Stomach (tissue), 4 donors: Measurements from ENCODE around the gene KCNN3.

Experiments
- EP300 ChIP-seq: sonication (generic); formaldehyde crosslinking; IDR thresholded peaks from one replicate; pipeline ENCODE4 v1.6.1; 2017; ENCODE audit warnings: antibody characterized with exemption
- POLR2AphosphoS5 ChIP-seq, 3 donors: sonication (generic); formaldehyde crosslinking; IDR thresholded peaks; one replicate each; pipeline ENCODE4 v1.6.1; 2016; ENCODE audit warnings: antibody characterized with exemption in 3 of 3
- TF ChIP-seq, protein P1 (sequence below), 7 experiments: fragments of 450-650 bp in 4 of 7; fragments of 200-600 bp in 3 of 7; sonication (generic) in 3 of 7; IDR thresholded peaks; one replicate each; pipeline ENCODE4 v1.5.1; 2016 to 2019; ENCODE audit warnings: antibody characterized with exemption in 7 of 7, control low read depth in 2 of 7, mild to moderate bottlenecking in 1 of 7

DNA sequence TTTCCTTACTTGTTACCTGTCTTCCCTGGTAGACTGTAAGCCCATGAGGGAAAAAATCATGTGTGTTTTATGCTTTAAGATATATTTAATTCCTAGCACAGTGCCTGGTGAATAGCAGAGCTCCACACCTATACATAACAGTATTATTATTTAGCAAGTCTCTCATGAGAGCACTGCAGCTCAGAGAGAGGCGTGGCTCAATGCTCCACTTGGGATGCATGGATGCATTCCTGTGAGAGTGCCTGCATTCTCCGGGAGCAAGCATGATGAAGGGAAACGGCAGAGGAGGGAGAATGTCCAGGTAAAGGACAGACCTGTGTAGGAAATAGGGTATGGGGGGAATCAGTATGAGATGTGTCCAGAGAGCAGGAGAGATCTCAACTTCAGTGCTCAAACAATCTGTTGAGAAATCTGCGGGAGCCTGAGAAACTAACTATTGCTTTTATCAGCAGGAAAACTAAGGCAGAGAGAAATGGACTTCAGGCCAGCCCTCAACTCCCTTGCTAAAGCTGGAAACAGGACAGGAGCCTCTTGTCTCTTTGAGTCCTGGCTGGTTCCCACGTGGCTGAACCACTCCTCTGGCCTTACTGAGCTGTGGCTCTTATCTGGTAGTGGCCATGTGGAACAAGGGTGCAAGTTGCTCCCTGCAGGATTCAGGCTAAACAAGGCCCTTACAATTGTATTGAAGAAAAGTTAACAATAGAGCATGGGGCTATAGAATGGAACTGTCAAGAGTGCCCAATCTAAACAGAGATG is 113.1 kb downstream of the KCNN3 start:
- TF ChIP-seq, protein P1, sequence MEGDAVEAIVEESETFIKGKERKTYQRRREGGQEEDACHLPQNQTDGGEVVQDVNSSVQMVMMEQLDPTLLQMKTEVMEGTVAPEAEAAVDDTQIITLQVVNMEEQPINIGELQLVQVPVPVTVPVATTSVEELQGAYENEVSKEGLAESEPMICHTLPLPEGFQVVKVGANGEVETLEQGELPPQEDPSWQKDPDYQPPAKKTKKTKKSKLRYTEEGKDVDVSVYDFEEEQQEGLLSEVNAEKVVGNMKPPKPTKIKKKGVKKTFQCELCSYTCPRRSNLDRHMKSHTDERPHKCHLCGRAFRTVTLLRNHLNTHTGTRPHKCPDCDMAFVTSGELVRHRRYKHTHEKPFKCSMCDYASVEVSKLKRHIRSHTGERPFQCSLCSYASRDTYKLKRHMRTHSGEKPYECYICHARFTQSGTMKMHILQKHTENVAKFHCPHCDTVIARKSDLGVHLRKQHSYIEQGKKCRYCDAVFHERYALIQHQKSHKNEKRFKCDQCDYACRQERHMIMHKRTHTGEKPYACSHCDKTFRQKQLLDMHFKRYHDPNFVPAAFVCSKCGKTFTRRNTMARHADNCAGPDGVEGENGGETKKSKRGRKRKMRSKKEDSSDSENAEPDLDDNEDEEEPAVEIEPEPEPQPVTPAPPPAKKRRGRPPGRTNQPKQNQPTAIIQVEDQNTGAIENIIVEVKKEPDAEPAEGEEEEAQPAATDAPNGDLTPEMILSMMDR (IDR thresholded peaks at IDR 0.05): no peak
- TF ChIP-seq EP300: no peak
- no peak for TF ChIP-seq POLR2AphosphoS5 (IDR thresholded peaks at IDR 0.05)
